WI38 (cell line): ENCODE results near the gene MINDY4.

Experiments used
- H3K4me3 ChIP-seq: 2 replicates; pipeline ENCODE4 v1.5.1; 2011; ENCODE audit warnings: low read depth, mild to moderate bottlenecking, control low read depth, low read length
- TF ChIP-seq, protein P1 (sequence below): IDR thresholded peaks from 2 replicates; pipeline ENCODE4 v1.5.1; 2012; ENCODE audit warnings: low read depth, mild to moderate bottlenecking, control low read depth, low read length

MINDY4 gene

DNA sequence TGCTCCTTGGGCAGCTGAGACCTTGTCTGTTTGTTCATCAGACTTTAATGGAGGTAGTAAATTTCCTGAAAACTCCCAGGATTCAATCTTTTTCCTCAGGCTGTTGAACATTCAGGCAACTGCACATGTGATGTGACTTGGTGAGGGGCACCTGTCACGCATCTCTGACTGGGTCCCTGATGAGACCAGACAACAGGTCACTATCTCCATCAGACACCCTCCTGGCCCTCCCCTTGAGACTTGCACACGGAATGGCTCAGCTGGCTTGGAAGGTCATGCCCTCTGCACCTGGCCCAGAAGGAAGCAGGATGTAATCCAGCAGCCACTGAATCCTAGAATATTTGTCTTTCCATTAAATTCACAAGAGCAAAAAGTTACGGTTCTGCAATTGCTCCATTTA lies 156.3 kb downstream of the MINDY4 start:
- no peak overlapping the region for H3K4me3 ChIP-seq
- TF ChIP-seq, protein P1, sequence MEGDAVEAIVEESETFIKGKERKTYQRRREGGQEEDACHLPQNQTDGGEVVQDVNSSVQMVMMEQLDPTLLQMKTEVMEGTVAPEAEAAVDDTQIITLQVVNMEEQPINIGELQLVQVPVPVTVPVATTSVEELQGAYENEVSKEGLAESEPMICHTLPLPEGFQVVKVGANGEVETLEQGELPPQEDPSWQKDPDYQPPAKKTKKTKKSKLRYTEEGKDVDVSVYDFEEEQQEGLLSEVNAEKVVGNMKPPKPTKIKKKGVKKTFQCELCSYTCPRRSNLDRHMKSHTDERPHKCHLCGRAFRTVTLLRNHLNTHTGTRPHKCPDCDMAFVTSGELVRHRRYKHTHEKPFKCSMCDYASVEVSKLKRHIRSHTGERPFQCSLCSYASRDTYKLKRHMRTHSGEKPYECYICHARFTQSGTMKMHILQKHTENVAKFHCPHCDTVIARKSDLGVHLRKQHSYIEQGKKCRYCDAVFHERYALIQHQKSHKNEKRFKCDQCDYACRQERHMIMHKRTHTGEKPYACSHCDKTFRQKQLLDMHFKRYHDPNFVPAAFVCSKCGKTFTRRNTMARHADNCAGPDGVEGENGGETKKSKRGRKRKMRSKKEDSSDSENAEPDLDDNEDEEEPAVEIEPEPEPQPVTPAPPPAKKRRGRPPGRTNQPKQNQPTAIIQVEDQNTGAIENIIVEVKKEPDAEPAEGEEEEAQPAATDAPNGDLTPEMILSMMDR = no peak

DNA sequence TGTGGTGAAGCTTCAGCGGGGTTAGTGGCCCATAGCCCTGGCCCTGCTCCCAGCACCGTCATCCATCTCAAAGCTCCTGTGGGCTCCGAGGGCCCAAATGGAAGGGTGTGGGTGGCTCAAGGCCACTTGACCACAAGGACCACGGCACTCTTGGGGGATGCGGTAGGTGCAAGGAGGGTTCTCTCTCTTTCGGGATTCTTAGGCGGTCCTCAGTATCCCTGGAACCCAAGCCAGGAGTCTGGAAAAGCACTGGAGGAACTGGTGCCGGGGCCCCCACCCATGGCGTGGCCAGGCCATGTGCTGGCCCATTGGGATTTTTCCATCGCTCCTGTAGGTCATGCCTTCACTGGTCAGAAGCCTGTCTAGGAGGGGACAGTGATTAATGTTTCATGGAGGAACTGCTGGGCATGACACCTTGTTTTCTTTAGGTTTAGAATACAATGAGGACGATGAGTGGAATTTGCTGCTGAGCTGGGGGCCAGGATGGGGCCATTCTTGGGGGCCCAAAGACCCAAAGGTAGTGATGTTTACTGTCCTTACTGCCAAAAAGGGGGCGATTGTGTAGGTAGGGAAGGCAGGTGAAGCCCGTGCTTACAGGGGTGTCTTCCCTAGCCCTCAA lies 157.1 kb downstream of the MINDY4 start:
- no peak overlapping the region for H3K4me3 ChIP-seq
- TF ChIP-seq, protein P1 = no peak

DNA sequence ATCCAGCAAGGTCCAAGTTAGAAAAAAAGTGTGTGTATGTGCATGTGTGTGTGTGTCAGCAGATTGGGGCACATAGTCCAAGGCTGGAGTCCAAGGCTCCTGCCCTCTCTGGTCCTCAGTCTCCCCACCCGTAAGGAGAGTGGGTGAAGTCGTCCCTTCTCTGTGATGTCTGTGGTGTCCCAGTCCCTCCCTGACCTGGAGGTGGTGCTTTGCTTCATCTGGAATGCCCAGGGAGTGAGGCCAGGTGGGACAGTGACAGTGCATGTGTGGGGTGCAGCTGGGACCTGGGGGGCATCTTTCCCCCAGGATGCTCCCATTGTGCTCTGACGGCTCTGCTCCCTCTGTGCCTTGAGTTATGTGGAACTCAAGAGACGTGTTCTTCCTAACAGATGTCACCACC lies 158.5 kb downstream of the MINDY4 start:
- TF ChIP-seq, protein P1 = no peak
- no peak overlapping the region for H3K4me3 ChIP-seq

DNA sequence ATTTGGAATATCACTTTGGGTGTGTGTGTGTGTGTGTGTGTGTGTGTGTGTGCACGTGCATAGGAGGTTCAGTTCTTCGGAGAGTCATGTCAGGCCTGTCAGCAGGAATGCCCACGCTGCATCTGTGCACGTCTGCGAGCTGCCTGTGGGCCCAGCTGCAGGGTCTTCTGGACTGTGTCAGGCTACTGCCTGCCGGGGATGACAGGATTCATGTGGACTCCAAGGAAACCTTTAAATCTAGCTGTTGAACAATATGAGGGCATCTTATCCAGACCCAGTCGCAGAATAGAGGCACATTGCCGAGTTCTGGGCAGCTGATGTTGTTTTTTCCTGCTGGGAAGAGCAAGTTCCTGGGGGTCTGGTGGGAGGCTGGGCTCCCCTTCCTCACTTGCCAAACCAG lies 159.4 kb downstream of the MINDY4 start:
- TF ChIP-seq, protein P1 = no peak
- no peak overlapping the region for H3K4me3 ChIP-seq

DNA sequence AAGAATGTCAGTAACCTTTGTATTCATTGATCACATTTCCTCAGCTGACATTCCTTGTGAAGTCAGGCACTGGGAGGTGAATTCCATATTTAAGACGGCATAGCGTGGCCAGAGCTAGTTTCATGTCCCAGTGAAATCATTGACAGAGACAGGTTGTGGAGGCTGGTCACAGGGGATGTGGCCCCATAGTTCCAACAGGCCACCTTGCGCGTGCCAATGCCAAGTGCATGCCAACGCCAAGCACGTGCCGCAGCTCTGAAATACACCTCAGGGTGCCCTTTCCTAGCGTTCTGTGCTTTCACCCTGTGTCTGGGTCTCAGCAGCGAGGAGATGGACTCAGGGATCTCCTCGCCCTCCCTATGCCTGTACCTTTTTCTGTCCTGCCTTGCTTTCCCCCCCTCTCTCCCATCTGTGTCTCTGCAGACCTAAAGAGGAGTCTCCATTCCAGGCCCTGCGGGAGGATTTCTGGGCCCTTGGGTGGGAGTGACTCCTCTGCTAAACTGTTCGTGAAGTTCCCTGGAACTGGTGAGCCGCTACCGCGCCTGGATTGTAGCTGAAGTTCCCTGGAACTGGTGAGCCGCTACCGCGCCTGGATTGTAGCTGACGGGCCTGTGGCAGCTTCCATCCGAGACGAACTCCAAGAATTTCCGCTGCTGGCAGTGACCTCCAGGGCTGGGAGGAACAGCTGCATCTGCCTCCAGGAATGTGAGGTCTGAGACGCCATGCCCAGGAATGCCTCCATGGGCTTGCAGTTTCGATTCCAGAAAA lies 160.1 kb downstream of the MINDY4 start:
- H3K4me3 ChIP-seq = no peak overlapping the region
- TF ChIP-seq, protein P1 = no peak

DNA sequence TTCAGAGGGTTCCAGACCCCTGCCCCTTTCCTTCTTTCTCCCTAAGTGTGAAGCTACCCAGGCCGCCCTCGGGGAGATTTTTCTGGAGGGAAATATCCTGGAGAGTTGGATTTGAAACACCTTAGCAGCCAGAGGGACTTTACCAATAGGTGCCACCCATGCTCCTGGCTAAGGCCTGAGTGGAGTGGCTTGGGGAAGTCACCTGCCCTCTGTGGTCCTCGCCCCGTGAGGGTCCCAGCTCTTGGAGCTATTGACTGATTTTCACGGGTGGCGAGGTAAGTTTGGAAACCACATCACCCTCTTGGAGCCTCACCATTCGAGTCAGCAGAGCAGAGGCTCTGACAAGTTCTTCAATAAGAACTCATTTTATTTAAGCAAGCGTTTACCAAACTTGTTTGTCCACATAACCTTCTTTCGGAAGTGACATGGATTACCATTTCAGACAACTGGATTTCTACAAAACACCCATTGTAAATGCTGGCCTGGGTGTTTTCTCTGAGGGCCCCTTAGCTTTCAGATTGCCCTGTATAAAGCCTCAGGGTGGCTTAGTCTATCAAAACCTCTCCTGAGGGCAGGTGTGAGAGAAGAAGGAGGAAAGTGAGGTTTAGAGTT lies 160.8 kb downstream of the MINDY4 start:
- no peak overlapping the region for H3K4me3 ChIP-seq
- TF ChIP-seq, protein P1 = no peak

DNA sequence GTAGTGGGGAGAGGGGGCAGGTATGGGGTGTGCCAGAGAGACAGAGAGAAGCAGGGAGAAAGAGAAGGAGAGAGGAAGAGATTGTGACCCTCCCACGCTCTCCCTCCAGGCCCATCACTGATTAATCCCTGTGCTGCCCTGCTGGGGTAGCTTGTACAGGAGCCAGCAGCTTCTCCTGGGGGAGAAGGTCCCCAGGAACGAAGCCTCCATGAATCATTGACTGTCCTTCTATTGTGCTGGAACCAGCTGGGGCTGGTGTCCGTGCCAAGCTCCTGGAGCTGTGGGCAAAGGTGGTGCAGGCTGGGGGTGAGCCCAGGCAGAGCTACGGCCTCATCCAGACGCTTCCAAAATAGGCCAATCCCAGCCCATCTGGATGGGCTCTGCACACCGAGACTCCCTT lies 161.3 kb downstream of the MINDY4 start:
- H3K4me3 ChIP-seq = no peak overlapping the region
- TF ChIP-seq, protein P1 = no peak
